ENCODE data around the gene AOC2.

Gene AOC2, protein sequence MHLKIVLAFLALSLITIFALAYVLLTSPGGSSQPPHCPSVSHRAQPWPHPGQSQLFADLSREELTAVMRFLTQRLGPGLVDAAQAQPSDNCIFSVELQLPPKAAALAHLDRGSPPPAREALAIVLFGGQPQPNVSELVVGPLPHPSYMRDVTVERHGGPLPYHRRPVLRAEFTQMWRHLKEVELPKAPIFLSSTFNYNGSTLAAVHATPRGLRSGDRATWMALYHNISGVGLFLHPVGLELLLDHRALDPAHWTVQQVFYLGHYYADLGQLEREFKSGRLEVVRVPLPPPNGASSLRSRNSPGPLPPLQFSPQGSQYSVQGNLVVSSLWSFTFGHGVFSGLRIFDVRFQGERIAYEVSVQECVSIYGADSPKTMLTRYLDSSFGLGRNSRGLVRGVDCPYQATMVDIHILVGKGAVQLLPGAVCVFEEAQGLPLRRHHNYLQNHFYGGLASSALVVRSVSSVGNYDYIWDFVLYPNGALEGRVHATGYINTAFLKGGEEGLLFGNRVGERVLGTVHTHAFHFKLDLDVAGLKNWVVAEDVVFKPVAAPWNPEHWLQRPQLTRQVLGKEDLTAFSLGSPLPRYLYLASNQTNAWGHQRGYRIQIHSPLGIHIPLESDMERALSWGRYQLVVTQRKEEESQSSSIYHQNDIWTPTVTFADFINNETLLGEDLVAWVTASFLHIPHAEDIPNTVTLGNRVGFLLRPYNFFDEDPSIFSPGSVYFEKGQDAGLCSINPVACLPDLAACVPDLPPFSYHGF

DNA sequence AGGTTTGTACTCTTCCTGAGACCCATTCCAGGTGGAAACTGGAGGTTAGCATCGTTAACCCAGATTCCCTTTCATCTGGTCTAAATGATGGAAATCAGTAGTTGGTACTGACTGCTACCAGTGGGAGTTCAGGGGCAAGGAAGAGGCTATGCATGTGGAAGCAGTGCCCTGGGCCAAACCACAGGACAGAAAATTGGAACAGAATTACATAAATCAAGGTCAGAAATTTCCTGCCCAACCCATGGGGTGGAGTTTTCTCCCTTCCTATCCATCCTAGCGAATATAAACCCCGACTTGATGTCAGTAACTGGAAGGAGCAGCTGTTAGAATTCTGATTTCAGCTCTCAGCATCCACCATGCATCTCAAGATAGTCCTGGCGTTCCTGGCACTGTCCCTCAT is at the start of gene AOC2:
Gene AOC2 (plus strand): TSS at position 310 of the 400 bp plus-strand sequence. CDS start 47 bp downstream, at position 357.
- DNase-seq (ENCODE audit: low spot score): no peak

DNA sequence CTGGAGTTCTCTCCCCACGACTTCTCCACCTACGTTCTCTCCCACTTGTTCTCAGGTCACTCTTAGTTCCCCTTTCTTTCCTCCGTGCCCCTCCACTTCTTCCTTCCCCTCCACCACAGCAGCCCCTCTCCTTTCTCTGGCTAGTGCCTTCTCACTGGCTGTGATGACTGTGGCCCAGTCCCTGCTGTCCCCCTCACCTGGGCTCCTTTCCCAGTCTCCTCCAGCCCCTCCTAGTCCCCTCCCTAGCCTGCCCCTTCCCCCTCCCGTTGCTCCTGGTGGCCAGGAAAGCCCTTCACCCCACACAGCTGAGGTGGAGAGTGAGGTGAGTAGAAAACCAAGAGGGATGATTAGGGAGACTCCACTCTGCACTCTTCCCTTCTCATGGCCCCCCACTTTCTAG is 49.3 kb upstream of the AOC2 start:
- DNase-seq (ENCODE audit: low spot score): no peak

DNA sequence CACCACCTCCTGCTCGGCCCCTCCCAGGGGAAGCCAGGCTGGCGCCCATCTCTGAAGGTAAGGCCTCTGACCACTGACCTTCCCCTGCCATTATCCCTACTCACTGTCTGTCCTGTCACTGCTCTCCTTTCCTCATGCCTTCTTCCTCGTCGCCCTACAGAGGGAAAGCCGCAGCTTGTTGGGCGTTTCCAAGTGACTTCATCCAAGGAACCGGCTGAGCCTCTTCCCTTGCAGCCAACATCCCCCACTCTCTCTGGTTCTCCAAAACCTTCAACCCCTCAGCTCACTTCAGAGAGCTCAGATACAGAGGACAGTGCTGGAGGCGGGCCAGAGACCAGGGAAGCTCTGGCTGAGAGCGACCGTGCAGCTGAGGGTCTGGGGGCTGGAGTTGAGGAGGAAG is 48.9 kb upstream of the AOC2 start:
- DNase-seq (ENCODE audit: low spot score): no peak

DNA sequence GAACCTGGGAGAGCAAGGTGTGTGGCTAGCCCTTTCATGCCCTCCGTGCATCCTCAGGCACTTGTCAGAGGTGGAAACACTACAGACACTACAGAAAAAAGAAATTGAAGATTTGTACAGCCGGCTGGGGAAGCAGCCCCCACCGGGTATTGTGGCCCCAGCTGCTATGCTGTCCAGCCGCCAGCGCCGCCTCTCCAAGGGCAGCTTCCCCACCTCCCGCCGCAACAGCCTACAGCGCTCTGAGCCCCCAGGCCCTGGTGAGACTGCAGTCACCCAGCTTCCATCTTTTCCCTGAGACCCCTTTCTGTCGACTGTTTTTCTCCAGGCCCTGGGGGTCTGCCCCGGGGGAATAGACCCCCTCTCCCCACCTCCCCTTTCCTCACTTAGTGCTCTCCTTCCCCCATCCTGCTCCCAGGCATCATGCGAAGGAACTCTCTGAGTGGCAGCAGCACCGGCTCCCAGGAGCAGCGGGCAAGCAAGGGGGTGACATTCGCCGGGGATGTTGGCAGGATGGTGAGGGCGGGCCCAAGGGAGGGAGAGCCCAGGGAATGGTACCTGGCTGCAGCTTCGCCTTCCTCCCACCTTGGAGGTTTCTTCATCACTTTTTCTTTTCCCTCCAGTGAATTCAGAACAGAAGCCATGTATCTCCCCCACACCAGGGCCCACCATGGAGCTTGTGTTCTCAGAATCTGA is 48.2 kb upstream of the AOC2 start:
- no peak for DNase-seq (ENCODE audit: low spot score)

DNA sequence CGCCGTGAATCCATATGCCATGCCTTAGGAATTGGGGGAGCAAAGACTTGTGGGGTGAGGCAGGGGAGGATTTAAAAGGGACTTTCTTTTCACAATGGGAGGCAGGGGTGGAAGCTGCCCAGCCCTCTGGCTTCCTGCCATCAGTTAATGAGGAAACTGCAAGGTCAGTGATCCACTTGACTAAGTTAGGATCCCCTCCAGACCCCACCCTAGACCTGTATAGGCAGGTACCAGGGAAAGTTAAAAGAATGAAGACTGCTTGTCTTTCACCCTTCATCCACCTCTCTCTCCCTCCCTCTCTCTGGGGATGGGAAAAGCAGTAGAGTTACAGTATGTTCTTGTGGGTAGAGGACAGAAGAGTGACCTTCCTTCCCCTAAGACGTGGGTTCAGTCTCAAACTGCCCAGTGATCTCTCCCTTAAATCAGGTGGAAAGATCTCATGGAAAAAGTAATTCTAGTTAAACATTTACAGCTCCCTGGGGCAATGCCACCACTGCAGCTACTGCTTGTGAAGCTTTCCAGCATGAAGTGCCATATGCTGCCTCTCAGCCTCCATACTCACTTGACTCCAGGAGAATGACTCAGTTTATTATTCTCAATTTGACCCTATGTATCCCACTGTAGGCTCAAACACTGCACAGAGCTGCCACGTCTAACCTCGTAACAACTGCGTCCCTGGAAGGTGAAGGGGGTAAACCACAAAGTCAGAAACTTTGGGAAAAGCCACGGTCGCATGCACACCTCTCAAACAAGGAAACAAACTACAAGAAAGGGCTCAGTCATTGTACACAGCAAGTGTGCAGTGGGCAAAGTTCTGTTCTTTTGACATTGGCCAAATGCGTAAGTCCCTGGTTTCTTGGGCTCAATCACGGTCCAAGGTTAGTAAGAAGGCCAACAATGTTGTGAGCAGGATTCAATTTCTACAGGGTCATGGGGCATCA is 47.0 kb upstream of the AOC2 start:
- DNase-seq (ENCODE audit: low spot score): no peak

DNA sequence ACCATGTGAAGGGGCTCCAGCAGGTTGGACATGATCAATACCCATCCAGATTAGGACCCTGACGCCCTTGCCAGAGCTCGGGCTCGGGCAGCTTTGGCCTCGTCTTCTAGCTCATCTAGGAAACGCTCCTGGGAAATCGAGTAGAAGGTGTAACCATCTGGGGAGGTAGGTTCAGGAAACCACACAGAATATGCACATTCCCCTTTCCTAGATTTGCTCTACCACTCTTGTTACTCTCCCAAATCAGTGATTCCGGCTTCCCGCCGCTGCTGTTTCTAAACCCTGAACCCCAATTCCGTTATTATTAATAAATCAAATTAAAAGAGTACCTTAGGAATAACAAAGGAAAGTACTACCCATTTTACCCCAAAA is 46.4 kb upstream of the AOC2 start:
- no peak for DNase-seq (ENCODE audit: low spot score)

DNA sequence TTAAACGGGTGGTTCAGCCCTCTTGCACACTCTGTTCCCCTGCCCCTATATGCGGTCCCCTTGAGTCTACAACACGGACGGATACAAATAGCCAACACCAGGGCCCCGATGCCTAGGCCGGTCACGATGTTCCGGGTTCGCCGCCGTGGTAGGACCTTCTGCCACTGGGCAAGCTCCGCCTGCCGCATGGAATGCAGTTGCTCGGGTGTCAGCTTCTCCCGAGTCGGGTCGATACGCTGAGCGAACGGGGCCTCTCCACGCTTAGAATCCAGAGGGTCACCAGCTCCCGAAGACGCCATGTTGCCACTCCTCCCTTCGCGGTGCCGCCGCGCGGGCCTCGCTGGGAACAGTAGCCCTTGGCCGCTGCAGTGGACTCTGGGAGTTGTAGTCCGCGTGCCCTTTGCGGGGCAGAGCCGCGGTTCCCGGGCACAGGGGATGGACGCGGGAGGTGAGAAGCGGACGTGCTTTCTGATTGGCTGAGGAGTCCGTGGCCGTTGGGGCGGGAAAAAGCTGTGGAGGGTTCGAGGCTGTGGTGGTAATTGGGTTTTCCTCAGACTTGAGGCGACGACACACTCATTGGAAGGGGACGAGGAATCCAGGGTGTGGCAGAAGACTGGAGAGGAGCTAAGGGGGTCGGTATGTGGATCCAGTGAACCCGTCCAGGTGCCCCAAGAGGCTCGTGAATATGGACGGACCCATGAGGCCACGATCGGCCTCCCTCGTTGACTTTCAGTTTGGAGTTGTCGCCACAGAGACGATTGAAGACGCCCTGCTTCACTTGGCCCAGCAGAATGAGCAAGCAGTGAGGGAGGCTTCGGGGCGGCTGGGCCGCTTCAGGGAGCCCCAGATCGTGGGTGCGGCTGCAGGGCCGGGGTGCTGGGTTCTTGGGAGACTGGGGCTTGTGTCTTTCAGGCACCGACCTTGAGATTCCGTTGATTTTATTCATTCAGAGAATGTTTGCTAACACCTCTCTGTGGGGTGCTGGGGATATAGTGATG is 45.7 kb upstream of the AOC2 start, which contains the start of the genes CNTD1 and COA3:
Gene CNTD1 (plus strand): TSS at position 479 of the 998 bp plus-strand sequence. CDS start 207 bp downstream, at position 686.
Gene COA3 (minus strand): TSS at position 322 of the 998 bp plus-strand sequence. CDS start 23 bp downstream, at position 299.
- DNase-seq (ENCODE audit: low spot score): peak; percentile 97

DNA sequence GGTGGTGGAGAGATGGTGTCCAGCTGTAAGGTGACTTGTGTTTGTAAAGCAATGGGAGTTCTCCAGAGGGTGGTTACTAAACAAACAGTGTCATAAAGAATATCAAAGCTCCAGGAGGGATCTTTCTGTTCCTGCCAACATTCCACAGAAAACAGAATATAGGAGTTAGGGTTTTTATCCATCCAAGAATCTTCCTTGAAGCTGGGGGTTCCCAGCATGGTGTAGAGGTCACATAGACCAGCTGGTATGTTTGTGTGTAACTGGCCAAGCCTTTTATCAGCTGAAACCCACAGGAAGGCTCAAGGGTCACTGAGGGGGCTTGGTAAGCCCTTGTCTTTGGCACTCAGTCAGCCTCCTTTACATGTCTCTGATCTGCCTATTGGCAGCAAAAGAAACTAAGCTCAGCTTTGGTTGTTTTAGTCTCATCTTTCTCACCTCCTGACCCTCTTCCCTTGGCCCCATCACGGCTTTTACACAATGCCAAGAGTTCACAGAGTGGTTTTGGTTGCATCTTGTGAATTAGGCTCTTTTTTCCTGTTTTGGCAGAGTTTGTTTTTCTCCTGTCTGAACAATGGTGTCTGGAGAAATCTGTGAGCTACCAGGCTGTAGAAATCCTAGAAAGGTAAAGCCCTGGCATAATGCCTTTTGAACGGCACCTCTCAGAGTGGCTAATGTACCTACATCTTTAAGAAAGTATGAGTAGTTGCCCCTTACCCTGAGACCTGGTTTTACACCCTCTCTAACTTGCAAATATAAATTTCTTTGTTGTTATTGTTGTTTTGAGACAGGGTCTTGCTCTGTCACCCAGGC is 41.1 kb upstream of the AOC2 start:
- DNase-seq (ENCODE audit: low spot score): no peak

DNA sequence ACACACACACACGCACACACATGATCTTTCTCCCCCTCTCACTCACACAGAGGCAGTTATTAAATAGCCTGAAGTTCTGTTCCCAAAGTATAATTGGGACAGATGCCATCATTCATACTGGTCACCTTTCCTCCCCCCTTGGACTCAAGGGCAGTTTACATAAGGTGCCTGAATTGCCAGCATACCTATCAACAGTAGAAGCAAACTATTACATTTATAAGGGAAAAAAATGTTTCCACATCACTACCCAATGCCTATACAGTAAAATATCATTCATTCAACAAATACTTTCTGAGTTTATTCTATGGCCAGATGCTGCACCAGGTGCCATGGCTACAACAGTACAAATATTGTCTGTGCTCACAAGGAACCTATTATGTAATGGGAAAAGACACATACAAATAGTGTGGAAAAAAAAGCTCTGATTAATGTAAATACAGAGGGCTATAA is 39.4 kb upstream of the AOC2 start:
- DNase-seq (ENCODE audit: low spot score): no peak

DNA sequence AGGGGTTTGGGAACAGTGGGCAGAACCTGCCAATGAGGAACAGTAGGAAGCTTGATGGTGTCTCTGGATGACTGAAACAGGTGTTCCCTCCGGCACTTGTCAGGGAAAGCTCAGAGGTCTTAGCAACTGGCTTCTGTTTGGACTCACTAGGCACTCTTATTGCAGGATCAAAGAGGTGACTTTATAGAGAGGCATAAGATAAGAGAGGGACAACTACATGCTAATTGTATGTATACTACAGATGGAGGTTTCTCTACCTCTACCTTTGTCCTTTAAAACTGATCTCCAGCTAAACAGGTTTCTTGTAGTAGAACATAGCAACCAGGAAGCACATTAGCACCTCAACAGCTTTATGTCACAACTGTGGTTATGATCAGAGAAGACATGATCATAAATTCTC is 38.1 kb upstream of the AOC2 start:
- no peak for DNase-seq (ENCODE audit: low spot score)

DNA sequence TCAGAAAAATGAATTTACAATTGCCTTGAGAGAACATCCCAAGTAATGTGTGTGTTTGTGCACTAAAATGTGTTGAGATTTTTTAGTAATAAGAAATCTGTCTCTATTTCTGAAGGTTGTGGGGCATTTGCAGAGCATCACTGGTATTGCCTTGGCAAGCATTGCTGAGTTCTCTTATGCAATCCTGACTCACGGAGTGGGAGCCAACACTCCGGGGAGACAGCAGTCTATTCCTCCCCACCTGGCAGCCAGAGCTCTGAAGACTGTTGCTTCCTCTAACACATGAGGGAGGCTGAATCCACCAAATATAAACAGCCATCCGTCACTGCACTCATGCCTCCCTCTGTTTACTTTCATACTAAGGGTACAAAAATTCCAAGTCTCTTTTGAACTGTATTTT is 35.1 kb upstream of the AOC2 start:
- DNase-seq (ENCODE audit: low spot score): no peak

DNA sequence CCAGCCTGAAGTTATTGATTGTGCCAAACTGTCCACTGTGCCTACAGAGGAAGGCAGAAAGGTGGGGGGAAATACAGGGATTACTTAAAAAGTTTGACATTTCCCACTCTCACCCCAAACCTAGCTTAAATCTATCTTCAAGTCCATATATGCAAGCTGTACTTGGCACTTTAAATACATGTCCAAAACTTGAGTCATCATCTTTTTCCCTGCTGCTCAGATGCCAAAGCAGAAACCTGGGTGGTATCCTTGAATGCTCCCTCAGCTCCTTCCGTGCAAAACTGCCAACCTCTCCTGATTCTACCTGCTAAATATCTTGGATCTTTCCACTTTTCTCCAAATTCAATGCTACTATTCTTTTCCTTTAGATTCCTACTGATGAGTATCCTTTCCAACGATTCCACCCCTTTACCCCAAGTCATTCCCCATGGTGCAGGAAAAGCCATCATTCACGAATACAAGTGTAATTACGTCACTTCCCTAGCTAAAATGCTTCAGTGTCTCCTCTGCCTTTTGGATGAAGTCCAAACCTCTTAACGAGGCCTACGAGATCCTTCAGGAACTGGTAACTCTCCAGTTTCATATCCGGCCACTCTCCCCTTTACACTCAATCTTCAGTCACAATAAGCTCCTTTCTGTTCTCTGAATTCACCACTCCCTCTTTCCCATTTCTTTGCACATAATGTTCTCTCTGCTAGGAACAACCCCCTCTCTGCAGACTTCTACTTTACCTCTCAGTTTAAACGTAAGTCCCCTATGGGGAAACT is 29.6 kb upstream of the AOC2 start:
- no peak for DNase-seq (ENCODE audit: low spot score)

DNA sequence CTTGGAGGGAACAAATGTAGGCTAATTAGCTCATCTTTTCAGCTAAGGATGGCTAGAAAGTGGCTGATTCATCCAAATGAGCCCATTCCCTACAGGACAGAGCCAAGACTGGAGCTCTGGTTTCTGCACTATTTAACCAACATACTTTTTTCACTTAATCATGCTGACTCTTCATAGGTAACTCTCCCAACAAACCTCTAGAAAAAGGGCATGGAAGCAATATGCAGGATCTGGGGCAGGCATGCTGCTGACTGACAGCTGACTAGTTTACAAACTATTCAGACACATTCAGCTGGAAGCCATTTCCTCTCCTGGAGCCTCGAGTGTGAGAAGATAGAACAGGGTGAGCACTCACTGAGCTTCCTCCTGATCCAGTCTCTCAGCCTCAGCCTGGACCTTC is 26.5 kb upstream of the AOC2 start:
- DNase-seq (ENCODE audit: low spot score): no peak

DNA sequence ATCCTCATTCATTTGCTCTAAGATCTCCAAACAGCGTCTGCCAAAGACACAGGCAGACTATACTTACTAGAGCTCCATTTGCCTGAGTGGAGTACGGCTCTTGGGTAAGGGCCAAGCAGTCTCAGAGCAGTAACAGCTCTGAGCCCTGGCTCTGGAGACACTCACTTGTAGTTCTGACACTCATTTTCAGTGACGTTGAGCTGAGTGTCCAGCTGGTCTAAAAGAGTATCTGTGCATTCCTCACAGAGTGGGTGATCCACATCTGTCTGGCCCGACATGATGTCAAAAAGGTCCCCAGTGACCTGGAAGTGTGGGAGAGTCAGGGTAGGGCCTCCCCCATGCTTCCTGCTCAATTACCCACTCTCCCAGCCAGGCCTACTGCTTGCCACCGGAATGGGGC is 26.0 kb upstream of the AOC2 start:
- DNase-seq (ENCODE audit: low spot score): no peak

DNA sequence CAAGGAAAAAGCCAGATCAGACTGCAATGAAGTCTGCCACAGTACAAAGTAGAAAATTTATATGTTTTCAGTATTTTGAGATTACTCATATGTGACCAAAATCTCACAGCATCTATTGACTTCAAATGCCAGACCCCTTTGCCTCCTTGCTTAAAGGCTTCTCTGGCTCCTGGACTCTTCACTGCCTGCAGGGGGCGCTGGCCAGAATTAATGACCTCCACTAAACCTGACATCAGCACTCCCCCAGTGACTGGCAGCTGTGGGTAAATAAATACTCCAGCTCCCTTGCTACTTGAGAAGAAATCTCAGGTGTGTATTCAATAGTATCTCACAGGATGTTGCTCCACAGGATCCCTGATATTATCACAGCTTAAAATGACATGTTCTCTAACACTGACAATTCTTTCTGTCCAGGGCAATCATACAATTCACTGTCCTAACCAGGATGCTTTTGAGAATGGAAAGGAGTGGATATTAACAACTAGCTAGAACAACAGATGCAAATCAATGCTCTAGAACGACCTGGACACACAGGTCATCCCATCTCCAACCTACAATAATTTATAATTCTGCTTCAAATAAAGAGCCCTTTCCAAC is 24.3 kb upstream of the AOC2 start:
- peak; percentile 78 for DNase-seq (ENCODE audit: low spot score)

DNA sequence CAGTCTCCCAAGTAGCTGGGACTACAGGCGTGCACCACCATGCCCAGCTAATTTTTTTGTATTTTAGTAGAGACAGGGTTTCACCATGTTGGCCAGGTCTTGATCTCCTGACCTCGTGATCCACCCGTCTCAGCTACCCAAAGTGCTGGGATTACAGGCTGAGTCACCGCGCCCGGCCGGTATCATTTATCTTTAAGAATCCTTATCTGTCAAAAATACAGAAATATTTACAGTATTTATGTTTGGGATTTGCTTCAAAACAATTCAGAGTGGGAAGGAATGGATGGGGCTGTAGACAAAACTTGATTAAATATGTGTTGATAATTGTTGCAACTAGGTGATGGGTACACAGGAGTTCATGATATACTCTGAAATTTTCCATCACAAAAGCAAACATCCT is 23.2 kb upstream of the AOC2 start:
- no peak for DNase-seq (ENCODE audit: low spot score)

DNA sequence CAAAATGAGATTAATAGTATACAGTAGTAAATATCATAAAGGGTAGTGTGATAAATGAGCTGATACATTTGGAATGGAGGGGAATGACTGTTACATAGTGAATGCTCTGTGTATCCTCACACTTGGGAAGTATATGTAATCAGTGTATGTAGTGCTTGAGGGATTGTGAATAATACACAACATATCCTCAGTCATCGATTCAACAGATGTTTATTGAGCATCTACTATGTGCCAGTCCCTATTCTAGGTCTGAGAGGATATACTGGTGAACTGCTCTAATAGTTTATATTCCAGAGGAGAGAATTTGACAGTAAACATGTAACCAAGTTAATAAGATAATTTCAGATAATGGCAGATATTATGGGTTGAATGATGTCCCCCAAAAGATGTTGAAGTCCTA is 16.9 kb upstream of the AOC2 start:
- DNase-seq (ENCODE audit: low spot score): no peak

DNA sequence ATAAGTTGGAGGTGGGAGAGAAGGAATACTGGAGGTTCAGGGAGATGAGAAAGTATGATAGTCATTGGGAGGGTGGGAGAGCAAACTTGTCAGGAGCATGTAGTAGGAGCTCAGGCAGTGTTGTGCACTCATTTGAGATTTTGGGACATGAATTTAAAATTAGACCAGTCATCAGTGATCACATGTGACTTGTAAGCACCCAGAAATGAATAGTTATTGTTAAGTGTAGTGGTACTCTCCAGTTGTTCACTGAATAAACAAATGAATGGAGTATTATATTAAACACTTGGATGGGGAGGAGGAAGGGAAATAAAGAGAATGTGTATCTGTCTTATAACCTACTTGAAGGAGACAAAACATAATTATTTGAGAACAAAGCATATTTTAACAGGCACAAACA is 13.4 kb upstream of the AOC2 start:
- DNase-seq (ENCODE audit: low spot score): no peak

All from iPS-NIHi11 (cell line).